ENCODE data around the gene ANO2.

The ANO2 gene

DNA sequence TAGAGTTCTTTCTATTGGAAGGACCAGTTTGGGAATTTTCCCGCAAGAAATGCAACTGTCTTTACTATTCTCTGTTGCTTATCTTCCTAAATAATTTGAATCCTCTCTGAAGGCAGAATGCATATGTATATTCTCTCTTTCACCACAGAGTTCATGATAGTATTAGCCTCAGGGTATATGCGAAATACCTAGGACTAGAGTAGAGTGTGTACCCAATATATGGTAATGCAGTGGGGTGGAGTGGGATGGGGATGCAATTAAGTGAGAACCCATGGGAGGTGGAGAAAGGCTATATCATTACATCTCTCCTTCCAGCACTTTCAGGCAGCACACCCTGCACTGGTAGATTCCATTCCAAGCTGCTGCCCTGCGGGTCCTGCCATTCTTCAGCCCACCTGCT, 207.3 kb downstream of the ANO2 start:
- TF ChIP-seq, protein P1, sequence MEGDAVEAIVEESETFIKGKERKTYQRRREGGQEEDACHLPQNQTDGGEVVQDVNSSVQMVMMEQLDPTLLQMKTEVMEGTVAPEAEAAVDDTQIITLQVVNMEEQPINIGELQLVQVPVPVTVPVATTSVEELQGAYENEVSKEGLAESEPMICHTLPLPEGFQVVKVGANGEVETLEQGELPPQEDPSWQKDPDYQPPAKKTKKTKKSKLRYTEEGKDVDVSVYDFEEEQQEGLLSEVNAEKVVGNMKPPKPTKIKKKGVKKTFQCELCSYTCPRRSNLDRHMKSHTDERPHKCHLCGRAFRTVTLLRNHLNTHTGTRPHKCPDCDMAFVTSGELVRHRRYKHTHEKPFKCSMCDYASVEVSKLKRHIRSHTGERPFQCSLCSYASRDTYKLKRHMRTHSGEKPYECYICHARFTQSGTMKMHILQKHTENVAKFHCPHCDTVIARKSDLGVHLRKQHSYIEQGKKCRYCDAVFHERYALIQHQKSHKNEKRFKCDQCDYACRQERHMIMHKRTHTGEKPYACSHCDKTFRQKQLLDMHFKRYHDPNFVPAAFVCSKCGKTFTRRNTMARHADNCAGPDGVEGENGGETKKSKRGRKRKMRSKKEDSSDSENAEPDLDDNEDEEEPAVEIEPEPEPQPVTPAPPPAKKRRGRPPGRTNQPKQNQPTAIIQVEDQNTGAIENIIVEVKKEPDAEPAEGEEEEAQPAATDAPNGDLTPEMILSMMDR (IDR thresholded peaks at IDR 0.05; ENCODE audit: low read depth, low read length, missing control alignments): no peak
- no peak overlapping the region for H3K4me3 ChIP-seq (ENCODE audit: low read depth, low read length)
- DNase-seq (ENCODE audit: low read depth): no peak

DNA sequence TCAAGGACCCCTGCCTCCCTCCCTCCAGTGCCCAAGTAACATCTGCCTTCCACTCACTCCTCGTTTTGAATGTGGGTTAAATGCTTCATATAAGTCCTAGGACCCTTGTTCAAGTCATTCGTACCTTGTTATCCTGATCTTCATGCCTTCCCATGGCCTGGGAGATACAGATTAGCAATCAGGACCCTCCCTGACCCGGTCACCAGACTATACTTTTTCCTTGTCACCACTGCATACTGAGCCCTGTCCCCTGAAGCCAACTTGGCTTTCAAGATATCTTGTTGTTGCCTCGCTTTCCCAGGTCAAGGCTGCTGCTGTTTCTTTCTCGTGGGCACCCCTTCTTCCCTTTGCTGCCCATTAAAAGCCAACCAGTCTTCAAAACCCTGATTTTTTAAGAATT, 208.5 kb downstream of the ANO2 start:
- no peak for DNase-seq (ENCODE audit: low read depth)
- TF ChIP-seq, protein P1 (IDR thresholded peaks at IDR 0.05; ENCODE audit: low read depth, low read length, missing control alignments): no peak
- H3K4me3 ChIP-seq (ENCODE audit: low read depth, low read length): no peak overlapping the region

DNA sequence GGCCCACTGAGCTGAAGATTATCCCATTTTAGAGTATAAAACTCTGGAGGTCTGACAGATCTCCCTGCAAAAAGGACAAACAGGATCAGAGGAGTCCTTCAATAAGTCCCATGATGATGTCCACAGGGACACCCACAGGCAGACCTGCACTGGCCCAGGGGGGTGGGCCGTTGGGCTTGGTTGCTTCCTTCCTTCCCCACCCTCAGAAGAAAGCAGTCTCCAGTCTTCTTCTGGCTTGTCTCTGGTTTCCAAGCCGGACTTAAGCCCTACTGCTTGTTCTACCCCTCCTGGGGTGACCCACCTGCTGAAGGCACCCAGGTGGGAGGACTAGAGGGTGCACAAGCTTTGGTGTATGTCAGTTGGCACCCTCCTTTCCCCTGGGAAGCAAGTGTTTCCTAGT, 209.0 kb downstream of the ANO2 start:
- TF ChIP-seq, protein P1 (IDR thresholded peaks at IDR 0.05; ENCODE audit: low read depth, low read length, missing control alignments): no peak
- no peak for DNase-seq (ENCODE audit: low read depth)
- H3K4me3 ChIP-seq (ENCODE audit: low read depth, low read length): no peak overlapping the region

DNA sequence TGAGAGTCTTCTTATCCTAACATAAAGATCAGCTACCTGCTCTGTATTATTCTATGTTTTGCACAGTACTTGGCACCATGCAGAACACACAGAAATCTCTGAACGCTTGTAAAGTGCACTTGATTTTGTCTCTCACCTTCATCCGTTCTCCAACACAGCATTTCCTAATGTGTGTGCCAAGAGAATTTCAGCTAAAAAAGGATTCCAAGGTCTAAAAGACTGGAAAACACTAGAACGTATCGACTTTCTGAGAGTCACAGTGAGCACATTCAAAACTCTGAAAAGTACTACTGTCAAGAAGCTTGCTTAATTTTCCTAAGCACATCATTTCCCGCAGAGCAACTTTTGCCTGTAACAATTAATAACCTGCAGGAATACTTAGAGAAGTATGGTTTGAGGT, 211.1 kb downstream of the ANO2 start:
- DNase-seq (ENCODE audit: low read depth): no peak
- no peak overlapping the region for H3K4me3 ChIP-seq (ENCODE audit: low read depth, low read length)
- TF ChIP-seq, protein P1 (IDR thresholded peaks at IDR 0.05; ENCODE audit: low read depth, low read length, missing control alignments): no peak

DNA sequence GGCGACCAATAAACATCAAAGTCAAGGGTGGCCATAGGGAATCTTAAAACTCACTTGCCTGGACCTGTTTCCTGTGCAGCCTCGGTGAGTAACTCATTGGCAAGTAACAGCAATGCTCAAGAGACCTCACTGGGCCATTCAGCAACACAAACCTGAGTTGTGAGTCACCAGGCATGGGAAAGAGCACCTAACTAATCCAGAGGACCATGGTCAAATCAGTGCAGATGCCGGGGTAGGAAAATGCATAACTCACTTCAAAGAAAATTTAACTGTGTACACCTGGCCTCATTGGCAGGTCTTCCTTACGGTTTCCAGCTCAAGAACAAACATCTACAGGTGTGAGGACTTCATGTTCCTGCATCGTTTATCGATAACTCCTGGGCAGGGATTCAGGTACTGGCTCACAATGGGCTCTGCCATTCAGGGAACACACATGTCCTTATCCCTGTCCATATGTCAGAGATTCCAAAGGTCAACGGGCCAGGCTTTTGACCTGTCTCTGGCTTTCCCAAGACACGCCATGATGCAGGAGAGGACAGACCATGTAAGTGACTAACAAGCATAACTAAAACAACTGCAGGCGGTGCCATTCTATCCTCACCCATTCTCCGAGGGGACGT, 211.8 kb downstream of the ANO2 start:
- no peak overlapping the region for H3K4me3 ChIP-seq (ENCODE audit: low read depth, low read length)
- no peak for DNase-seq (ENCODE audit: low read depth)
- TF ChIP-seq, protein P1 (IDR thresholded peaks at IDR 0.05; ENCODE audit: low read depth, low read length, missing control alignments): no peak

DNA sequence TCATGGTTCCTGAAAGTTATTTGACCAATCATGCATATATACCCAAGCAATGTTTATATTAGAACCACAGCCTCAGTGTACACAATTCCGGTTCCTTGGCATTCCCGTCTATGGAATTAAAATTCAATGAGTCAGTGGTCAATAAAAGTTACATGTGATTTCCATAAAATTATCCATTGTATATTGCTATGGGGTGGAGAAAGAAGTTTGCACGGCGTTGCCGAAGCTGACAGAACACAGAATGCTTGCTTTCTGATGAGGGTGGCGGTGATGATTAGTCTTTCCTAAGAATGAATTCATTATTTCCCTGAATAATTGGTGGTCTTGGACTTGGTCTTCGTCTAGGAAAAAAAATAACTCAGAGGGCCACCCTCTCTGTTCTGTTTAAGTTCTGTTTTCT, 214.1 kb downstream of the ANO2 start:
- no peak for DNase-seq (ENCODE audit: low read depth)
- H3K4me3 ChIP-seq (ENCODE audit: low read depth, low read length): no peak overlapping the region
- TF ChIP-seq, protein P1 (IDR thresholded peaks at IDR 0.05; ENCODE audit: low read depth, low read length, missing control alignments): no peak

DNA sequence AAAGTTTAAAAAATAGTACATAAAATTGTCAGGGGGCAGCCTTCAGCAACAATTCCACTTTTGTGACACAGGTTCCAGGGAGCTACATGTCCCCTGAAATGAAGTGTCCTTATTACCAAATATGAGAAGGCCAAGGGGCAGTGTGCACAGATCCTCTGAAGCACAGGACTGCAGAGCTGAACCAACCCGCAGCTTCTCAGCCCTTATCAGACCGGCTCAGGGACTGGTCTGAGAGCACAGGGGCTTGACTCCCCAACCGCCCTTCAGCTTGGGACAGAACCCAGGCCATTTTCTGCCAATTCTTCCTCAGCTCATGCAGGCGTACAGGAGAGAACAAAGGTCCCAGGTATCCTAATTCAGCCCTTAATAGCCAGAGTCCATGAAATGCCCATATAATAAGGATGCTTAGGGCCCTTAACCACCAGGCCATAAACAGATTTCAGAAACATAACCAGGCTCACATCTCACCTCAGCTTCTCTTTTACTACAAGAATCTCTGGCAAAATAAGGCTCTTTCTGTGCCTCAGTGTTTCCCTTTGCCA, 221.3 kb downstream of the ANO2 start:
- TF ChIP-seq, protein P1 (IDR thresholded peaks at IDR 0.05; ENCODE audit: low read depth, low read length, missing control alignments): no peak
- no peak for DNase-seq (ENCODE audit: low read depth)
- H3K4me3 ChIP-seq (ENCODE audit: low read depth, low read length): no peak overlapping the region

All from GM12864 (cell line).